H4 (cell line): ENCODE measurements around the gene TRIM22. TPM values are rescaled to one million over a fixed set of nuclear protein-coding genes. Genes with fewer than 3 reads are reported as not detected.
"Not testable (repeated sequence)": the region's sequence is repeated elsewhere in the genome, so short reads cannot be mapped to it uniquely, and the experiment has no call there.

Experiments used
- DNase-seq: peaks from one replicate; pipeline ENCODE4 v3.0.0-alpha.2; 2015; ENCODE audit warnings: low spot score
- total RNA-seq: library from RNA; depleted of rRNA; stranded (reverse); fragments of >200 nt; shearing (Covaris generic); gene quantifications from 2 replicates; pipeline ENCODE4 v1.2.3, GENCODE V29; 2014

The TRIM22 gene
- total RNA-seq, 1 experiment from 2014 or later: 69.6 TPM

DNA sequence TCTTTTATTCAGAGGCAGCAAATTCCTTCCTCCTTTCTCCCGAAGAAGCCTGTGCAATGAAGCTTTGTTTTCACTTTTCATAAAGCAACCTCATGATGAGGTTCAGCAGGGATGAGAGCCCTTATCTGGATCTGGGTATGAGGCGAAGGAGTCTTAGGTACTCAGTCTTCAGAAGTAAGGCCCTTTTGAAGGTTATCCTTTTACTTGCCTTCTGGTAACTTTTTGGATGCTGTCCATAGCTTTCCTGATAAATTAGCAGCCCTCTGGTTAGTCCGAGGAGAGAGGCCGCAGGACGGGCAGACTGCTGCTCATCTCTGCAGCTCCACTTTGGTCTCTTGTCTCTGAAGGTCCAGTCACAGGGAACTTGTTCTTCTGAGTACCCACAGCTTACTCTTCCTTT lies 1.1 kb downstream of the TRIM22 start:
- DNase-seq: peak; percentile 15

DNA sequence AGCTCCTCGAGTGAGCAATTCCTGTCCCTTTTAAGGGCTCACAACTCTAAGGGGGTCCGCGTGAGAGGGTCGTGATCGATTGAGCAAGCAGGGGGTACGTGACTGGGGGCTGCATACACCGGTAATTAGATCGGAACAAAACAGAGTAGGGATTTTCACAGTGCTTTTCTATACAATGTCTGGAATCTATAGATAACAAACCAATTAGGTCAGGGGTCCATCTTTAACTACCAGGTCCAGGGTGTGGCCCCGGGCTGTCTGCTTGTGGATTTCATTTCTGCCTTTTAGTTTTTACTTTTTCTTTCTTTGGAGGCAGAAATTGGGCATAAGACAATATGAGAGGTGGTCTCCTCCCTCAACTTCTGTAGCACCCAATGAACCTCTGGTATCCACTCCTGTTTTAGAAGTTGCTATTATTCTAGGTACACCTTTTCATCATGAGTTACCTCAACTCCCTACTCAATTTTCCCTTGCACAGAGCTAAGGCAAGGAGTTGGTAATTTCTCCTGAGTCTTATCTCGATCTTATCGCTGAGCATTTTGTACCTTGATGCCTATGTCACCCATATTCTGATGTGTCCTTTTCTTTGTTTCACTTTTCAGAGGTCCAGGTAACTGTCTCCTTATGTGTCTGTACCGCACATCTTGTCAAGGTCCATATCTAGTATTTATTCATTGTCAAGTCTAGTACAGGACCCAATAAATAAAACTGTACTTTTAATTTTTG lies 1.8 kb downstream of the TRIM22 start:
- DNase-seq: not testable (repeated sequence)

DNA sequence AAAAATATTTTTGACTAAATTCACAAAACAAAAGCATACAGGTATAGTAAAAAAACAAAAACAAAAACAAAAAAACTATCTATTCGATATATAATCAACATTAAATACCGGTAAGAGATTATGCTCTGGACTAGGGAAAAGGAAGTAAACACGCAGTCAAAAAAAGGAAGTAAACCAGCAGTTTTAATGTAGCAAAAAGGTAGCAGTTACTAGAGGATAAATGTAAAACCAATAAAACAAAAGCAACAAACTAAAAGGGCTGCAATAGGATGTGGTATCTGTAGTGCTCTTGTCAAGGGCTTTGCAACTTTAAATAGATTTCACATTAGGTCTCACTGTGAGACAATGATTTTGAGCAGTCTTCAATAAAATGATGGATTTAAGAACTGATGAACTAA lies 2.4 kb downstream of the TRIM22 start:
- DNase-seq: no peak

DNA sequence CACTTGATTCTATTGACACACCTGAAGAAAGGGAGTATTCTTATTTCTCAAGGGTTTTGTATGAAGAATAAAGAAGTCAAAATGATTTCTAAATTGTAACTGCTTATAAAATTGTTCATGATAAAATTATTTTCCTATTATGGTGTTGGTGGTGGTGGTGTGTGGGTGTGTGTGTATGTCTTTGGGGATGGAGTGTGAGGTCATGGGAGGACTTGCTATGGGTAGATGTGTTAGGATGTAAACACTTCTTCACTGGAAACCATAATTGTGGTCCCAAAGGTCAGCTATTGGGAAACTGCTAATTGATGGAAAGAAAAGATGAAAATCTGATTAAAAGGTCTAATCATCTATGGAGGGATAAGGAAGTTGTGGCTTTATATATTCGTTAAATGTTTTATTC lies 5.1 kb downstream of the TRIM22 start:
- no peak for DNase-seq

DNA sequence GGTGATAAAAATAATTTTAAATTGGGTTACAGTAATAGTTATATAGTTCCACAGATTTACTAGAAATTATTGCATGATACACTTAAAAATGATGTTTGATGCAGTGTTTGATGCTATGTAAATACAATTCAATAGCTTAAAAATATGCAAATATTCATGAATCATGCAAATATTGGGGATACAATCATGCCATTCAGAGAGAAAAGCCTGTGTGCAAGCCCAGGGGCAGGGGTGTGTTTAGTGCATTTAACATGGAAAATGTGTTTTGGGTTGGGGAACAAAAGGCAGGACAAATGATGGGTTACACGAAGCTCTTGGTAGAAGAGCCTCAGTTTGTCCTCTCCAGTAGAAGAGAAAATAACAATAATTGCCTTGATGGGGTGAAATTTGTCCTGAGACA lies 6.0 kb downstream of the TRIM22 start:
- DNase-seq: no peak

- DNase-seq: no peak
These were observed 6.6 kb downstream of the TRIM22 start for GRCh38 chr11:5696210-5696609.

DNA sequence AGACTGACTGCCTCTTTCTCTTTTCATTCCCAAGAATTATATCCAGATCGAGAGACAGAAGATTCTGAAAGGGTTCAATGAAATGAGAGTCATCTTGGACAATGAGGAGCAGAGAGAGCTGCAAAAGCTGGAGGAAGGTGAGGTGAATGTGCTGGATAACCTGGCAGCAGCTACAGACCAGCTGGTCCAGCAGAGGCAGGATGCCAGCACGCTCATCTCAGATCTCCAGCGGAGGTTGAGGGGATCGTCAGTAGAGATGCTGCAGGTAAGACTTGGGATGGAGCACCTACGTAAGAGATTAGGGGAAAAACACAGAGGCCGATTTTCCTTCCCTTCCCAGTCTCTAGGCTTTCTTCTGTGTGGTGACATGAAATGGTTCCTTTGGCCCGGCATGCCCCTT lies 8.7 kb downstream of the TRIM22 start:
- no peak for DNase-seq

GRCh38 chr11:5700421-5701054 lies 10.9 kb downstream of the TRIM22 start:
- DNase-seq: no peak

- DNase-seq: no peak
These were observed 11.5 kb downstream of the TRIM22 start for GRCh38 chr11:5701055-5701577.

DNA sequence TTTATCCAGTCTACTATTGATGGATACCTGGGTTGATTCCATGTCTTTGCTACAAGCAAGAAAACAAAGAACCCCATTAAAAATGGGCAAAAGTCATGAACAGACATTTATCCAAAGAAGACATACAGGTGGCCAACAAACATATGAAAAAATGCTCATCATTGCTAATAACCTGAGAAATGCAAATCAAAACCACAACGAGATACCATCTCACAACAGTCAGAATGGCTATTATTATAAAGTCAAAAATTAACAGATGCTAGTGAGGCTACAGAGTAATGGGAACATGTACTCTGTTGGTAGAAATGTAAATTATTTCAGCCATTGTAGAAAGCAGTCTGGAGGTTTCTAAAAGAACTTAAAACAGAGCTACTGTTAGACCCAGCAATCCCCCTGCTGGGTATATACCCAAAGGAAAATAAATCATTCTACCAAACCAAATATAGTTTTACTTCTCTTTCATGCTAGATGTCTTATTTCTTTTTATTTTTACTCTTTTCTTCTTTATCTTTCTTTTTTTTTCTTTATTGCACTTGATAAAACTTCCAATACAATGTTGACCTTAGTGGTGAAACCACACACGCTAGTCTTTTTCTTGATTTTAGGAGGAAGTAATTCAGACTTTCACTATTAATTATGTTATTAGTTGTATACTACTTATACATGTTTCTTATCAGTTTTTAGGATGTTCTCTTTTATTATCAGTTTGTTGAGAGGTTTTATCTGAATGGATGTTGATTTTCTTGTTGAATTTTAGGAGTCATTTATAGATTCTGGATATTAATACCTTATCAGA lies 14.3 kb downstream of the TRIM22 start:
- DNase-seq: no peak

- no peak for DNase-seq
These were observed 16.1 kb downstream of the TRIM22 start for GRCh38 chr11:5705688-5706087.

DNA sequence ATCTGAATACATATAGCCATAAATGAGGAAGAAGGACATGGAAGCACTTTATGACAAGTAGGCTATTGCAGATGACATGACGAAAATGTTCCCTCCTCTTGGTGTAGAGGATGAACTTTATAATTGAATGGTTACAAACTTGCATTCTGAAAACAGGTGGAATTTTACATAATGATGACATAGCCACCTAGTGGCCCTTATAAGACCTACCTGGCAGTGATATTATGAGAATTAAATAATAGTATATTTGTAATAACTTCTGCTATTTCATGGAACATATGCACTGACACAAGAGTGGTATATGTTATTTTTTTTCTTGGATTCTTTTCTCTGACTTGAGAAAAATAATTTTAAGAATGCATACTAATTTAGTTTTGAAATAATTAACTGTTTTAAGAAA lies 22.9 kb downstream of the TRIM22 start:
- no peak for DNase-seq

GRCh38 chr11:5713695-5714094 lies 24.1 kb downstream of the TRIM22 start:
- DNase-seq: no peak

- DNase-seq: not testable (repeated sequence)
These were observed 26.9 kb downstream of the TRIM22 start for GRCh38 chr11:5716518-5716917.

DNA sequence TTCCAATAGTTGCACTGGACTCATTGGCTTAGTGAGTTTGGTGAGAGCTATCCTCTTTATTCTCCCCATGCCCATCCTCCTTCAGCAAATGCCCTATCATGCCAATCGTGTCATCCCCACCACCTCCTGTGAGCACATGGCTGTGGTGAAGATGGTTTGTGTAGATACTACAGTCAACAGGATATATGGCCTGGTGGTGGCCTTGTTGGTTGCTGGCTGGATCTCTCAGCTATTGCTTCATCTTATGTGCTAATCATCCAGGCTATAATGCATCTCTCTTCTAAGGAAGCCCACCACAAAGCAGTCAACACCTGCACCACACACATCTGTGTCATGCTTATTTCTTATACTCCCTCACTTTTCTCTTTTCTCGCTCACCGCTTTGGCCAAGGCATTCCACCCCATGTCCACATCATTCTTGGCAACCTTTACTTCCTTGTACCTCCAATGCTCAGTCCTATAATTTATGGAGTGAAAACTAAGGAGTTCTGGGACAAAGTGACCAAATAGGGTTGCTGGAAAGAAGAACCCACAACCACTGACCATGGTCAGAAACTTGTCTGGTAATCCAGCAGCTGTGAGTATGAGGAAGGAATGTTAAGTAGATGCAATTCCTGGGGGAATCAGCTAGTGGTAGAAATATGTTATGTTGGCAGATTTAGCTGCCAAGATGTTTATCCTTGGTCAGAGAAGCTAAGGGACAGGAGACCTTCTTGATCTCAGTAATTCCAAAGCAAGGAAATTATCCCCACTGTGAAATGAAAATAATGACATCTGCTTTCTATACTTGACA lies 30.3 kb downstream of the TRIM22 start:
- DNase-seq: no peak

DNA sequence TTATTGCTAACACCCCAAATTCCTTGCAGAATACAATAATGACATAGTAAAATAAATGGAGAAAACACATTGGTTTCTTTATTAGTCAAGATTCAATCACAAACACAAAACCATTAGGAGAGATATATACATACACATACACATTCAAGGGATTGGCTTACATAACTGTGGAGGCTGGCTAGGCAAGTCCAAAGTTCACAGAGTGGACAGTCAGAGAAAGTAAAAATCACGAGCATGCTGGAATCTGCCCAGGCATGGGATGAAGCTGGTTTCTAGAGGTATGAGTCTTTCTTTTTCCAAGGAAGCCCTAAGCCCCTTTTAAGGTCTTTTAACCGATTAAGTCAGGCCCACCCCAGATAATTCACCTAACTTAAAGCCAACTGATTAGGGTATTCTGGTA lies 33.0 kb downstream of the TRIM22 start:
- no peak for DNase-seq

GRCh38 chr11:5726351-5726750 lies 36.8 kb downstream of the TRIM22 start:
- DNase-seq: no peak

DNA sequence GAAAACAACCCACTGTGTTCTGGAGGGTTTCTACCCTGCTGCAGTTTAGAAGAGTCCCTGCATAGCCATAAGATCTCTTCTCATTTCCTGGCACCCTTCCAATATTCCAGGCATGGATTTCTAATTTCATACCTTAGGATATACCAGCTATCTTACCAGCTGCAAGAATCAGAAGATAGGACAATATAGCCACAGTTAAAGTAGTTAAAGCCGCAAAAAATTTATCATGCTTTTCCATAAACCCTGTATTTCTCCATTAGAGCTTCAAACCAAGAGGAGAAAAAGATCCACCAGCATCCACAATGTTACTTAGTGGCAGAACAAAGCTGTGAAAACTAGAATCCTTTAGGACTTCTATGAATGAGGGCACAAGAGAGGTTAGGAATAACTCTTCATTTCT lies 38.1 kb downstream of the TRIM22 start:
- DNase-seq: no peak

DNA sequence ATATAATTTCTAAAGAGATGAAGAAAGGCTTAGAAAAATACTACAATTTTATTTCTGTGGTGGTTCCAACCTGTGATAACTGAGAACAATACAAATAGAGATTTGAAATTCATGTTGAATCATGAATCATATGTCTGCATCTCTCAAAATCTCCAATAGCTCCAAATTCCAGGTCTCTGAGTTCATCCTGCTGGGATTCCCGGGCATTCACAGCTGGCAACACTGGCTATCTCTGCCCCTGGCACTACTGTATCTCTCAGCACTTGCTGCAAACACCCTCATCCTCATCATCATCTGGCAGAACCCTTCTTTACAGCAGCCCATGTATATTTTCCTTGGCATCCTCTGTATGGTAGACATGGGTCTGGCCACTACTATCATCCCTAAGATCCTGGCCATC lies 46.8 kb downstream of the TRIM22 start, which contains the start of gene OR56B1:
Gene OR56B1 (plus strand): TSS at position 53 of the 400 bp plus-strand sequence. CDS start 69 bp downstream, at position 122.
- no peak for DNase-seq

GRCh38 chr11:5737091-5737490 lies 47.5 kb downstream of the TRIM22 start:
- no peak for DNase-seq

GRCh38 chr11:5737670-5738392 lies 48.2 kb downstream of the TRIM22 start:
- DNase-seq: no peak
